ENCODE results near the gene PKHD1.

GRCh38 chr6:51743999-51744398 is 343.4 kb downstream of the PKHD1 start:
- TF ChIP-seq GATA2 (IDR thresholded peaks at IDR 0.05; ENCODE audit: low read depth, low read length) (no peak), GATA3 (IDR thresholded peaks at IDR 0.05; ENCODE audit: low read depth, low read length) (no peak)

Measured in SH-SY5Y (cell line).